ENCODE data around the gene PLCD1. TPM values are rescaled to one million over a fixed set of nuclear protein-coding genes. Genes with fewer than 3 reads are reported as not detected.
A peak's percentile ranks its signal among the peaks of the same experiment; 100 is the strongest.

Gene PLCD1
- total RNA-seq, 1 donor = 15.5 TPM

DNA sequence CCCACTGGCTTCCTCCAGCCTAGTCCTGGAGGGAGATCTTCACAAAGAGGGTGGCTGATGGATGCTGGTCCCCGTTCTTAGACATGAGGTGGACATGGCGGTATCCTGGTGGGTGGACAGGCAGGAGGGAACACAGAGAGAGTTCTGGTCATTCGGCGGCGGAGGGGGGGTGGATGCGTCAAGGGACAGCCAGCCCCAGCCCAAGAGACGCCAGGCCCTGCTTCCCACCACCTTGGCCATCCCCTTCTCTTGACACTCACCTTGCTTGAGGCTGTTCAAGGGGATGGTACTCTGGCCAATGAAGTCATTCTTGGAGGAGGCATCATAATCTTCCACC is 21.7 kb downstream of the PLCD1 start:
- TF ChIP-seq, protein P1, sequence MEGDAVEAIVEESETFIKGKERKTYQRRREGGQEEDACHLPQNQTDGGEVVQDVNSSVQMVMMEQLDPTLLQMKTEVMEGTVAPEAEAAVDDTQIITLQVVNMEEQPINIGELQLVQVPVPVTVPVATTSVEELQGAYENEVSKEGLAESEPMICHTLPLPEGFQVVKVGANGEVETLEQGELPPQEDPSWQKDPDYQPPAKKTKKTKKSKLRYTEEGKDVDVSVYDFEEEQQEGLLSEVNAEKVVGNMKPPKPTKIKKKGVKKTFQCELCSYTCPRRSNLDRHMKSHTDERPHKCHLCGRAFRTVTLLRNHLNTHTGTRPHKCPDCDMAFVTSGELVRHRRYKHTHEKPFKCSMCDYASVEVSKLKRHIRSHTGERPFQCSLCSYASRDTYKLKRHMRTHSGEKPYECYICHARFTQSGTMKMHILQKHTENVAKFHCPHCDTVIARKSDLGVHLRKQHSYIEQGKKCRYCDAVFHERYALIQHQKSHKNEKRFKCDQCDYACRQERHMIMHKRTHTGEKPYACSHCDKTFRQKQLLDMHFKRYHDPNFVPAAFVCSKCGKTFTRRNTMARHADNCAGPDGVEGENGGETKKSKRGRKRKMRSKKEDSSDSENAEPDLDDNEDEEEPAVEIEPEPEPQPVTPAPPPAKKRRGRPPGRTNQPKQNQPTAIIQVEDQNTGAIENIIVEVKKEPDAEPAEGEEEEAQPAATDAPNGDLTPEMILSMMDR (IDR thresholded peaks at IDR 0.05; ENCODE audit: insufficient read depth, low read depth, low read length) = no peak
- no peak for DNase-seq (ENCODE audit: low read depth)
- H3K4me3 ChIP-seq (ENCODE audit: low read depth, low read length) = no peak overlapping the region

DNA sequence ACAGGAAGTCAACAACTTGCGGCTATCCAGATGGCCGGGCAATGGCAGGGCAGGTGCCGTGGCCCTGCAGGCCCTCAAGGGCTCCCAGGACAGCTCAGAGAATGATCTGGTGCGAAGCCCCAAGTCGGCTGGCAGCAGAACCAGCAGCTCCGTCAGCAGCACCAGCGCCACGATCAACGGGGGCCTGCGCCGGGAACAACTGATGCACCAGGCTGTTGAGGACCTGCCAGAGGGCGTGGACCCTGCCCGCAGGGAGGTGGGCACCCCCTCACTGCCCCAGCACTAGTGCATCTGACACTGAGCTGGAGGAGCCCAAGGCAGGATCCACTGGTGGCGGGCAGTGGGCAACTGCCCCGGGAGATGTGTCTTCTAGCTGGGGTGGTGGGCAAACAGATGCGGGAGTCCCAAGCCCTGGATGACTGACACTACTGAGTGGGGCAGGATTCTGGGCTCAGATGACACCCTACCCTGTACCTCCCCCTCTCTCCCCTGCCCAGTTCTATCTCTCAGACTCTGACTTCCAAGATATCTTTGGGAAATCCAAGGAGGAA is 22.9 kb downstream of the PLCD1 start:
- no peak for DNase-seq (ENCODE audit: low read depth)
- H3K4me3 ChIP-seq (ENCODE audit: low read depth, low read length) = no peak overlapping the region
- TF ChIP-seq, protein P1 (IDR thresholded peaks at IDR 0.05; ENCODE audit: insufficient read depth, low read depth, low read length) = no peak

DNA sequence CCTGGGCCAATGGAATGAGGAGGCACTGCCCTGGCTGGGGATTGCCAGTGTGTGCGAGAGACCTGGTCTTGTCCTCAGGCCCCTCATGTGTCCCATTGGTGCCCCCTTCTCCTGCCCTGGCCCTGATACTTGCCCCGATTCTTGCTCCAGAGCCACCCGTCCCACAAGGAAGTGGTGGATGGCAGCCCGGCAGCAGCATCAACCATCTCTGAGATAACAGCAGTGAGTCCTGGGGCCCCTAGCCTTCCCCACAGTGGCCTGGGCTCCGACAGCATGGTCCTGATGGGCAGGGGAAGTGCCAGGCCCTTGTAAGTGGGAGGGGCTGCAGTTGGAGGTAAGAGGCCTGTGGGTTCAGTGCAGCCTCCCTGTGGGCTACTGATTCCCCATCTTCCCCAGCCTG is 23.4 kb downstream of the PLCD1 start:
- TF ChIP-seq, protein P1 (IDR thresholded peaks at IDR 0.05; ENCODE audit: insufficient read depth, low read depth, low read length) = no peak
- no peak for DNase-seq (ENCODE audit: low read depth)
- no peak overlapping the region for H3K4me3 ChIP-seq (ENCODE audit: low read depth, low read length)

DNA sequence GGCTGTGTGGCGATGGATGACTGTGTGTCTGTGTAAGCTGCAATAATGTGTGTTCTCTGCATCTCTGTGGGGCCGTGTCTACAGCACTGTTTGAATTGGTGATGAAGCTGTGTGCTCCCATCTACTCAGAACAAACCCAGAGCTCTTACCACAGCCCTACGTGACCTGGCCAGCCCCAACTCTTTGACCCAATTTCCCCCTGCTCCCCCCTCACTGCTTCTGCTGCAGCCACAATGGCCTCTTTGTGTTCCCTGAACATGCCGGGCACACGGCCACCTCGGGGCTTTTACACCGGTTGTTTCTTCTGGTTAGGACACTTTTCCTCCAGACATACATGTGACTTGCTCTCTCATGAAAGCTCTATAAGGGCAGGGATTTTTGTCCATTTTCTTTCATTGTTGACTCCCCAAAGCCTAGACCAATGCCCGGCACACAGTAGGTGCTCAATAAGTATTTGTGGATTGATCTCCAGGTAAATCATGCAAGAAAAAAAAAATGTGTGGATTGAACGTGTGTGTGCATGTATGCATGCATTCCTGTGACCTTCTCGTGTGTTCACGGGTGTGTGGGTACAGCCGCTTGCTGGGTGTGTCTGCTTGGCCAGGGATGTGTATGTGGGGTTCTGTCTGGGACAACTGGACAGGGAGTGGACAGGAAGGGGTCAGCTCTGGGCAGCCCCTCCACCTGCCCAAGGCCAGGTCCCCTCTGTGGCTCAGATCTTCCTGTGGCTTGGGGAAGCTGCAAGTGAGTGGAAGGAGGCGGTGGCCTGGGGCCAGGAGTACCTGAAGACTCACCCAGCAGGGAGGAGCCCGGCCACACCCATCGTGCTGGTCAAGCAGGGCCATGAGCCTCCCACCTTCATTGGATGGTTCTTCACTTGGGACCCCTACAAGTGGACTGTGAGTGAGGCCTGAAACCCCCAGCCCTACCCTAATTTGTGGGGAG is 24.1 kb downstream of the PLCD1 start:
- TF ChIP-seq, protein P1 (IDR thresholded peaks at IDR 0.05; ENCODE audit: insufficient read depth, low read depth, low read length) = no peak
- H3K4me3 ChIP-seq (ENCODE audit: low read depth, low read length) = no peak overlapping the region
- DNase-seq (ENCODE audit: low read depth) = no peak

DNA sequence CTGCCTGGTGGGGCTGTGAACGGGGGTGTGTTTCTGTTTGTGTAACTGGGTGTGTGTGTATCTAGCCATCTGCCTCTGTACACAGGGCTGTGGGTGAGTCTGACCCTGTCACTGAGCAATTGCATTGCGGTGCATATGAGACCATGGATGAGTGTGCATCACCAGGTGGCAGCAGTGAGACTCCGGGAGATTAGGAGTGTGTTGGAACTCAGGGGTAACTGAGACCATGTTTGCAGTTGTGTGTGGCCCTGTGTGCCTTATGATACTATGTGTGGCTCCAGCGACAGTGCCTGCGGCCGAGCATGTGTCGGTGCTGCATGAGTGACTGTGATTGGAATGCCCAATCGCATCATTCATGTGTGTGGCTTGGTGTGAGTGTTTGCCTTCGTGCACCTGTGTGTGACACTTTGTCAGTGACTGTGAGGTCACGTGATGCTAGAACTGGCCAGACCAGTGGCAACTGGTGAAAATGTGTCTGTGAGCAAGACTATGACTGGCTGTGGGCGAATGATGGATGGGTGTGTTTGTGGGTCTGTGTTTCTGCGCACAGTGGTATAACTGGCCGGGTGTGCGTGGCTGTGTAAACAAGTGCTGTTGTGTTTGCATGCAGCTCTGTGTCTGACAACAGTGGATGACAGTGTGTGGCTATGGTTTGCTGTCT is 24.9 kb downstream of the PLCD1 start:
- peak; percentile 51 for DNase-seq (ENCODE audit: low read depth)
- TF ChIP-seq, protein P1 (IDR thresholded peaks at IDR 0.05; ENCODE audit: insufficient read depth, low read depth, low read length) = peak; percentile 72

DNA sequence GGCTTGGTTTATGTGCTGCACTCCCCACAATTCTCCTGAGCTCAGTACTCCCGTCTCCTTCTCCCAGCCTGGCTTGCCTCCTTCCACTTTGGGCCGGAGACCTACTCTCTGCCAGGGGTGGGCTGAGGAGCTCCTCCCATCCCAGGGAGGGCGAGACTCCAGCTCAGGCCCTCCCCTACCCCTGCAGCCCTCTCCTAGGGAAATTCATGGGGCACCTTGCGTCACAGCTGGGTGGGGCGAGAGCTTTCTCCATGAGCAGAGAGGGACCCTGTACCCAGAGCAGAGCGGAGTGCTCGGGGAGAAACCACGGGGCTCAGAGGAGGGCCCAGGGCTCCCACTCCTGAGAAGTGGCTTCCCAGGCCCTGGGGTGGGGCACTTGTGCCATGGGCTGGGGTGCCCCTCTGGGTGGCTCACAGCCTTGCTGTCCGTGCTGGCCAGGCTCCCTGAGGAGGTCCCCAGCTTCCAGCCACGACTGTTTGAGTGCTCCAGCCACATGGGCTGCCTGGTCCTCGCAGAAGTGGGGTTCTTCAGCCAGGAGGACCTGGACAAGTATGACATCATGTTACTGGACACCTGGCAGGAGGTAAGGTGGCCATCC is 25.5 kb downstream of the PLCD1 start:
- no peak for DNase-seq (ENCODE audit: low read depth)
- H3K4me3 ChIP-seq (ENCODE audit: low read depth, low read length) = no peak overlapping the region
- TF ChIP-seq, protein P1 (IDR thresholded peaks at IDR 0.05; ENCODE audit: insufficient read depth, low read depth, low read length) = no peak

More for the DNA sequence above, 24.9 kb downstream of the PLCD1 start:
- no peak overlapping the region for H3K4me3 ChIP-seq (ENCODE audit: low read depth, low read length)
